ENCODE results near the gene STXBP1.

Gene STXBP1

GRCh38 chr9:127716412-127716811 is 104.3 kb downstream of the STXBP1 start:
- DNase-seq: no peak

DNA sequence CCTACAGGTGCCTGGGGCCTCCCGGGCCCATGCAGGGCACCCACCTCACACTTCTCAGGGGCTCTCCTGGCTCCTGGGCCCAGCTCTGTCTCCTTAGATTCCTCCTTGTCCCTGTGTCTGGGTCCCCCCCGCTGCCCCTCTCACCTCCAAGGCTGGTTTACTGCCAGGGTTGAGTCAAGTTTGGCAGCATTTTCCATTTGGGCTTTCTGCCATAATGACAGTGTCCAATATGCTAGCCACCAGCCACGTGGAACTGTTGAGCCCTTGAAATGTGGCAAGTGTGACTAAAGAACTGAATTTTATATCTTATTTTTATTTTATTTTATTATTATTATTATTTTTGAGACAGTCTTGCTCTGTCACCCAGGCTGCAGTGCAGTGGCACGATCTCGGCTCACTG is 105.7 kb downstream of the STXBP1 start:
- DNase-seq: no peak

DNA sequence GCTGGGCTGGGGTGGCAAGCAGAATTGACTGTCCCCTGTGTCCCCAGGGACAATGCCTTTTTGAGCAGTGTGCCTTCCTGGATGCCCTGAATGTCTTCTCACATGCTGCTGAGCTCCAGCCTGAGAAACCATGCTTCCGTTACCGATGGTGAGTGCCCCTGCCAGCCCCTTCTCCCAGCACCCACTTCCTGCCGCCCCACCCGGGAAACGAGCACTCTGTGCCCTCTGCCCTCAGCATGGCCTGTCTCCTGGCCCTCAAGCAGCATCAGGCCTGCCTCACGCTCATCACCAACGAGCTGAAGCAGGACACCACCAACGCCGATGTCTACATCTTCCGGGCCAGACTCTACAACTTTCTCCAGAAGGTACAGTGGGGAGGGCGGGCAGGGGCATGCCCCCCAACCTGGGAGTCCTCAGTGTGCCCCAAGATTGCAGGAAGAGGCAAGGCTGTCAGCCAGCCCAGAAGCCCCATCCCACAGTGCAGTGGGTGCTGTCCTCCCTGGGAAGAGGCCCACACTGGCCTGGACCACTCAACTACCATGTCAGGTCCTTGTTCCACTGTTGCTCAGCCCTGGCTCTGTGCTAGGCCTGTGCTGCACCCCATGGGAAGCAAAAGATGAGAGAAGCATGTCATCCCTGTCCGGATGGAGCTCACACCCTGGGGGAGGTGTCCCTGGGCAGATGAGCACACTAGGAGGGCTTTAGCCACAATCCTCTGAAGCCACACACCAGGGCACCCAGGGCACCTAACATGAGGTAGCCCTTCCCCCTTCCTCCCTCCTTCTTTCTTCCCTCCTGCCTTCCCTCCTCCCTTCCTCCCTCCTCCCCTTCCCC is 108.2 kb downstream of the STXBP1 start:
- no peak for DNase-seq

DNA sequence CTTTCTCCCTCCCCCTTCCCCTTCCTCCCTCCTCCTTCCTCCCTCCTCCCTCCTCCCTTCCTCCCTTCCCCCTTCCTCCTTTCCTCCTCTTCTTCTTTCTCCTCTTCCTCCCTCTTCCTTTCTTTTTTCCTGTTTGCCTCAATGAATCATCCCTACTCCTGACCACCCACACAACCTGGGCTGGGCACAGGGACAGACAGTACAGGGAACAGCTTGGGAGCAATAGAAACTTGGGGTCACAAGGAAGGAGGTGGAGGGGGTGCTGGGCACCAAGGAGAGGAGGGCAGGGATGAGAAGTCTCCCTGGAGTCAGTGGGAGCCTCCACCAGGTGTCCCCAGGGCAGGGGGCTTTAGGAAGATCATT is 108.8 kb downstream of the STXBP1 start:
- no peak for DNase-seq

DNA sequence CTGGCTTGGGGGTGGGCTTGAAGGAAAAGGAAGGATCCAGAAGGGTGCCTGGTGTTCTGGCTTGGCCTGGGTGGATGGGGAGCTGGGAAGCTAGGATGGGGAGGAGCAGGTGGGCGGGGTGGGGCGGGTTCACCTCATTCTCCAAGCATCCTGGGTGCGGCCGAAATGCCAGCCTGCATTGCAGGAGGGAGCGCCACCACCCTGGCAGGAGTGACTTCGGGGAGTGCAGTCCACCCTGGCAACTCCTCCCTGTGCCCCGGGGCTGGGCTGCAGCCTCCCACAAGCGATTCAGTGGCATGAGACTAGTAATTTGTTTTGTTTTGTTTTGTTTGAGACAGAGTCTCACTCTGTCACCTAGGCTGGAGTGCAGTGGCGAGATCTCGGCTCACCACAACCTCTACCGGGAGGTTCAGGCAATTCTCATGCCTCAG is 109.3 kb downstream of the STXBP1 start:
- no peak for DNase-seq

- DNase-seq: no peak
Observed at GRCh38 chr9:127722055-127722745, 110.1 kb downstream of the STXBP1 start.

DNA sequence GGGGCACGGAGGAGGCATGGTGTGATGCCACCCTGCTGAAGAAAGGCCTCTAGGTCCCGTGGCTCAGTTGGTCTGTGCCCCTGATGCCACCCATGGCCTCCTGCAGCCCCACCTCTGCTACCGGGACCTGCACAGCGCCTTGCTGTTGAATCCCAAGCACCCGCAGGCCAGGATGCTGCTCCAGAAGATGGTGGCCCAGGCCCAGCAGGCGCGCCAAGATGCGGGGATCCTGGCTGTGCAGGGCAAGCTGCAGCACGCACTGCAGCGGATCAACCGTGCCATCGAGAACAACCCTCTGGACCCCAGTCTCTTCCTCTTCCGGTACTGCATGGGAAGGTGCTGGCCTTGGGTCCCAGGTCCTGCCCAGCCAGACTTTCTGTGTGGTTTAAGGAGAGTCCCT is 110.9 kb downstream of the STXBP1 start:
- no peak for DNase-seq

- DNase-seq: no peak
Observed at GRCh38 chr9:127723444-127723843, 111.4 kb downstream of the STXBP1 start.

DNA sequence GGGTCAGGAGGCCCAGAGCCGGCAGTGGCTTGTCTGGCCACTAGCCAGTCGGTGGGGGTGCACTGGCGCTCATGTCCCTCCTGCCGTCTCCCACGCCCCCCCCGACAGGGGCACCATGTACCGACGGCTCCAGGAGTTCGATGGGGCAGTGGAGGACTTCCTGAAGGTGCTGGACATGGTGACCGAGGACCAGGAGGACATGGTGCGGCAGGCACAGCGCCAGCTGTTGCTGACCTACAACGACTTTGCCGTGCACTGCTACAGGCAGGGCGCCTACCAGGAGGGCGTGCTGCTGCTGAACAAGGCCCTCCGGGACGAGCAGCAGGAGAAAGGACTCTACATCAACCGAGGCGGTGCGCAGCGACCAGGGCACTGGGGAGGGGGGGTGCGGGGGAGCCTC is 111.9 kb downstream of the STXBP1 start:
- no peak for DNase-seq

- no peak for DNase-seq
Observed at GRCh38 chr9:127726871-127727270, 114.8 kb downstream of the STXBP1 start.

- DNase-seq: no peak
Observed at GRCh38 chr9:127728808-127729207, 116.7 kb downstream of the STXBP1 start.

DNA sequence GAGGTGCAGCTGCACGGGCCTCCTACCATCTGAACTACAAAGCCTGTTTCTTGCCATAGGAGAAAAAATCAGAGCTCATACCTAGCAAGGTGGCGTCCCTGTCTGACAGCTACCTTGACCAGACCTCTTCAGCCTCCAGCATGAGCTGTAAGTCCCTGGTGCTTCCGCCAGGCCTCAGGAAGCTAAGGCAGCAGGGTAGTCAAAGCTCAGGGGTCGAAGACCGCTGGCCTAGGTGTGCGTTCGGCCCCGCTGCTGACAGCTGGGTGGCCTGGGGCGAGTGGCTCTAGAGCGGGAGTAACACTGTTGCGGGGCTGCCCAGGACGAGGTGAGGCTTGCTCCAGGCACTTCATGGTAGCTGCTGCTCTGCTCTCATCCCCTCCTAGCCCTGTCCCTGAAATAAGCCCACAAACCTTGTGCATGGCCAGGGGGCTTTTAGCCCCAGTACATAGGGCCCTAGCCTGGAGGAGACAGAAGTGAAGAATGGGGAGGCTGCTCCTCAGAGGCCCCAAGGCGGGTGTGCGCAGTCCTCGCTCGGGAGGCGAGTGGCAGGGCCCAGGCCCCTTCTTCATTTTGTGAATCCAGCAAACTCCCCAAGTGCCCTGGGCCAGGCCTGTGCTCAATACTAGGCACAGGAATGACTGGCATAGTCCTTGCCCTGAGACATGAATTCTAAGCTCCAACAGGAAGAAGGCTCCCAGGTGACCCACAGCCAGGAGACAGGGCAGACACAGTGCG is 117.6 kb downstream of the STXBP1 start:
- no peak for DNase-seq

DNA sequence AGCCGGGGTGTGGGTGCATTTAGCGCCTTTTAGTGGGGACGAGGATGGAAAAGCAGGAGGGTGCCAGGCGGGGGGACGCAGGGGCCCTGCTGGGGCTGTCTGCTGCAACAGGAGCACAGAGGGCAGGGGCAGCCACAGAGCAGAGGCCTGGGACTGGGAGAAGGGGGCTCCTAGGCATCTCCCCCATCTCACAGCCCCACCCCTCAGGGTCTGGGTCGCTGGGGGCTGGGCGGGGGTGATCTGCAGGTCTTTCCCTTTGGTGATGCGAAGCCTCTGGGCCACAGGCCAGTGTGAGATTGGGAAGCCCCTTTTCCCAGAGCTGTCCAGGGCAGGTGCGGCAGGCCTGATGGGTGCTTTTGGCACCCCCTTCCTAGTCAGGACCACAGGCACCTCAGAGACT is 118.2 kb downstream of the STXBP1 start:
- DNase-seq: no peak

GRCh38 chr9:127730799-127731410 is 118.8 kb downstream of the STXBP1 start:
- no peak for DNase-seq

GRCh38 chr9:127731938-127732337 is 119.9 kb downstream of the STXBP1 start:
- no peak for DNase-seq

DNA sequence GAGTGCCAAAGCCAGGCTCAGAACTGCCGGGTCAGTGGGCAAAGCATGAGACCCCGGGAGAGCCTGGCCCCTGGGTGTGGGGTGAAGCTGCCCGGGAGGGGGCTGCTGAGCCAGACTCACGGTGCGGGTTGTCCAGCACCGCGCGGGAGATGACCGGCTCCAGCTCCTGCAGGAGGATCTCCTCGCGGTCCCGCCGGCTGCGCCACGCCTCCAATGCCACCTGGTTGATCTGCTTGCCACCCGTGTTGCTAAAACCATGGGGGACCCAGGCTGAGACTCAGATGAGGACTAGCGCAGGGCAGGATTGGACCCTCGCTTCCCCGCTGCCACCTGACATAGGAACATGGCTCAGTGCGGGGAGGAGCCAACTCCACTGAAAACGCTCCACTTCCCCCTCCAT is 120.4 kb downstream of the STXBP1 start:
- DNase-seq: no peak

DNA sequence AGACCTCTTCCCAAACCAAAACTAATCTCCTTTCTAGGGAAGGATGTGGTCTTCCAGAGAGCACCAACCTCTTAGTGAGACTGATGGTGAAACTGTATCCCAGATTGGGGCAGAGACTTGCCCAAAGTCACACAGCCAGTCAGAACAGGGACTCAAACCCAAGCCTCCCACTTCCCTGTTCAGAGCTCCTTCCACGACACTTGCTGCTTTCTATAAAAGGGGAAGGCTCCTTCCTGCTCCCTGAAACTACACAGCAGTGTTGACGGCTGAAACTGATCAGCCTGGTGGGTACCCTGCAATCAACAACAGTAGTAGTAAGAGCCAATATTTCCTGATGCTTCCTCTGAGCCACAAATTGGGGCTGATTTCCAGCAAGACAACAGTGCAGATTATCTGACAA is 121.5 kb downstream of the STXBP1 start:
- no peak for DNase-seq

- DNase-seq: no peak
Observed at GRCh38 chr9:127734247-127734746, 122.2 kb downstream of the STXBP1 start.

- peak; percentile 92 for DNase-seq
Observed at GRCh38 chr9:127734747-127735529, 122.9 kb downstream of the STXBP1 start, which contains the start of gene TOR2A. TOR2A (minus strand) TSS chr9:127735294; CDS start chr9:127735270, 24 bp downstream.

DNA sequence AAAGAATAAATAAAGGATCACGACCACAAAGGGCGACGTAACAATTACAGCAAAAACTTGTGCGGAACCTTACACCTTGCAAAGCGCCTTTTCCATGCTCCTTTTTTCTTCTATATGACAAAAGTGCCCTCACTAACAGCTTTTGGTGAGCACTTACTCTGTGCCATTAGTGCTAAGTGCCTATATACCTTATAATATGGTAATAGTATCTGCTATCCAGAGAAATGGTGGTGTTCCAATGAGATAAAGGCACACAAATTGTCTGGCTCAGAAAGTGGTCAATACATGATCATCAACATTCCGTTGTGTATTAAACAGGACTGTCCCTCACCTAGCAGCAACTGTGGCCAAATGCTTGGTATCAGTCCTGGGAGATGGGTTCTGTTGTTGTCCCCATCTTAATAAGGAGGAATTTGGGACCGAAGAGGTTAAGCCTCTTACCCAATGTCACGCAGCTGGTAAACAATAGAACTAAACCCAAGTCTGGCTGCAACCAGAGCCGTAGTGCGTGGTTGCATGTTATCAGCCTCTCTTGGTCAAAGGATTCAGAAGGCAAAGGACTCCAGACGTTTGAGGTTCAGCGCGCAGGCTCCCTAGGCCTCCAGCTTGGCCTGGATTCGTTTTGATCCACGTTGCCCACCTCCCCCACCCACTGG is 123.6 kb downstream of the STXBP1 start:
- no peak for DNase-seq

GRCh38 chr9:127738666-127739065 is 126.6 kb downstream of the STXBP1 start:
- DNase-seq: no peak
